ENCODE results near the gene ARHGEF33.
"Not testable (repeated sequence)": the region's sequence is repeated elsewhere in the genome, so short reads cannot be mapped to it uniquely, and the experiment has no call there.

ARHGEF33 gene

GRCh38 chr2:38912619-38913018, 22.9 kb downstream of the ARHGEF33 start:
- DNase-seq: no peak

- DNase-seq: no peak
Observed at GRCh38 chr2:38922389-38922788, 32.7 kb downstream of the ARHGEF33 start.

- DNase-seq: no peak
Observed at GRCh38 chr2:38922902-38923301, 33.2 kb downstream of the ARHGEF33 start.

GRCh38 chr2:38925982-38926381, 36.3 kb downstream of the ARHGEF33 start:
- no peak for DNase-seq

GRCh38 chr2:38930600-38930999, 40.9 kb downstream of the ARHGEF33 start:
- DNase-seq: no peak

GRCh38 chr2:38932586-38932985, 42.9 kb downstream of the ARHGEF33 start:
- no peak for DNase-seq

- no peak for DNase-seq
Observed at GRCh38 chr2:38933653-38934052, 44.0 kb downstream of the ARHGEF33 start.

GRCh38 chr2:38934742-38935141, 45.1 kb downstream of the ARHGEF33 start:
- no peak for DNase-seq

- DNase-seq: no peak
Observed at GRCh38 chr2:38935568-38936172, 46.0 kb downstream of the ARHGEF33 start.

- not testable (repeated sequence) for DNase-seq
Observed at GRCh38 chr2:38936516-38936915, 46.8 kb downstream of the ARHGEF33 start.

- DNase-seq: no peak
Observed at GRCh38 chr2:38937548-38937947, 47.9 kb downstream of the ARHGEF33 start.

GRCh38 chr2:38940746-38941145, 51.1 kb downstream of the ARHGEF33 start:
- DNase-seq: no peak

- no peak for DNase-seq
Observed at GRCh38 chr2:38943784-38944183, 54.1 kb downstream of the ARHGEF33 start.

GRCh38 chr2:38945372-38945771, 55.7 kb downstream of the ARHGEF33 start:
- DNase-seq: no peak

- no peak for DNase-seq
Observed at GRCh38 chr2:38945911-38946310, 56.2 kb downstream of the ARHGEF33 start.

- DNase-seq: peak; percentile 77
Observed at GRCh38 chr2:38947241-38948239, 57.9 kb downstream of the ARHGEF33 start.

- no peak for DNase-seq
Observed at GRCh38 chr2:38948387-38948882, 58.8 kb downstream of the ARHGEF33 start.

- DNase-seq: no peak
Observed at GRCh38 chr2:38948995-38949394, 59.3 kb downstream of the ARHGEF33 start.

GRCh38 chr2:38951766-38952165, 62.1 kb downstream of the ARHGEF33 start:
- DNase-seq: no peak

GRCh38 chr2:38957972-38958371, 68.3 kb downstream of the ARHGEF33 start:
- DNase-seq: no peak

- DNase-seq: no peak
Observed at GRCh38 chr2:38959466-38959865, 69.8 kb downstream of the ARHGEF33 start.

- peak; percentile 90 for DNase-seq
Observed at GRCh38 chr2:38959938-38960608, 70.4 kb downstream of the ARHGEF33 start.

GRCh38 chr2:38960609-38961320, 71.1 kb downstream of the ARHGEF33 start:
- no peak for DNase-seq

All from femur (tissue), 1 donor.